Activated CD4-positive, alpha-beta memory T cell treated with anti-CD3 and anti-CD28 coated beads for 36 hours (primary cell): ENCODE data around the gene ERBB4. TPM values are rescaled to one million over a fixed set of nuclear protein-coding genes. Genes with fewer than 3 reads are reported as not detected.

Experiments
- CTCF ChIA-PET: fragments of 350-600 bp; sonication (Branson Sonifier 250); formaldehyde crosslinking; loops from one replicate; lab custom pipeline; 2021; ENCODE audit warnings: antibody characterized with exemption, inconsistent platforms; lab: Charles Lee
- POLR2A ChIA-PET: fragments of 350-600 bp; sonication (Branson Sonifier 250); formaldehyde crosslinking; loops from one replicate; lab custom pipeline; 2021; ENCODE audit warnings: antibody characterized with exemption; lab: Charles Lee
- DNase-seq: peaks from one replicate; pipeline ENCODE4 v3.0.0-alpha.2; 2020
- H3K27ac Mint-ChIP-seq: one replicate; pipeline ENCODE4 v1.8.0; 2021; ENCODE audit warnings: mixed read lengths
- H3K27me3 Mint-ChIP-seq: one replicate; pipeline ENCODE4 v1.8.0; 2021; ENCODE audit warnings: mixed read lengths
- H3K36me3 Mint-ChIP-seq: one replicate; pipeline ENCODE4 v1.8.0; 2021; ENCODE audit warnings: mixed read lengths
- H3K4me1 Mint-ChIP-seq: one replicate; pipeline ENCODE4 v1.8.0; 2021; ENCODE audit warnings: low read depth, mixed read lengths
- H3K4me3 Mint-ChIP-seq: one replicate; pipeline ENCODE4 v1.8.0; 2021; ENCODE audit warnings: mild to moderate bottlenecking, mixed read lengths
- H3K9me3 Mint-ChIP-seq: one replicate; pipeline ENCODE4 v1.8.0; 2021; ENCODE audit warnings: mixed read lengths
- intact Hi-C: fragments of 100-400 bp; cut with micrococcal nuclease; formaldehyde crosslinking; loops from one replicate; pipeline ENCODE4 v1.15.1; 2023
- total RNA-seq, 2 experiments: library from RNA; stranded (reverse); gene quantifications; one replicate each; pipeline ENCODE4 v1.2.3, GENCODE V29; 2021

The ERBB4 gene
- total RNA-seq, 2 experiments from 2014 or later: not detected

DNA sequence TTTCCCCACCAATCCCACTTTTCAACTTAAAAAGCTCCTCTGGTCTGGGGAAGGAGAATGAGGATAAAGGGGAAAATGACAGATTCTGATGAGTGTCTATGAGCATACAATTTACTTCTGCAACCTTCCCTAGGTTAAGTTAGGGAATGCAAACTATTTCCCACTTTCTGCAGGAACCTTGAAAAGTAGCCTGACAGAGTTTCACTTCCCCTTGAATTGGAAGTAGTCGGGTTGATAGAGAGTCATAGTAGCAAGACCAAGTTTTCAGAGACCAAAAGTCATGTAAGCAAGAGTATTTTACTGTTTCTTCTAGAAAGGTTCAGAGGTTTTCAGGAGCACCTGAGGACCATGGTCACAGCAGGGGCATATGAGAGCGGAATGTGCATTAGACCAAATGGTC lies 1167.1 kb downstream of the ERBB4 start:
- no peak for DNase-seq
- ChIA-PET POLR2A (no interaction called here), CTCF (no interaction called here)
- no peaks in the 10 kb centered on the region for H3K9me3 Mint-ChIP-seq
- H3K27me3 Mint-ChIP-seq: no peaks in the 10 kb centered on the region
- H3K27ac Mint-ChIP-seq: no peak overlapping the region
- H3K4me3 Mint-ChIP-seq: no peak overlapping the region
- no peaks in the 10 kb centered on the region for H3K36me3 Mint-ChIP-seq
- no peaks in the 10 kb centered on the region for H3K4me1 Mint-ChIP-seq
- intact Hi-C loops: no loop called here

DNA sequence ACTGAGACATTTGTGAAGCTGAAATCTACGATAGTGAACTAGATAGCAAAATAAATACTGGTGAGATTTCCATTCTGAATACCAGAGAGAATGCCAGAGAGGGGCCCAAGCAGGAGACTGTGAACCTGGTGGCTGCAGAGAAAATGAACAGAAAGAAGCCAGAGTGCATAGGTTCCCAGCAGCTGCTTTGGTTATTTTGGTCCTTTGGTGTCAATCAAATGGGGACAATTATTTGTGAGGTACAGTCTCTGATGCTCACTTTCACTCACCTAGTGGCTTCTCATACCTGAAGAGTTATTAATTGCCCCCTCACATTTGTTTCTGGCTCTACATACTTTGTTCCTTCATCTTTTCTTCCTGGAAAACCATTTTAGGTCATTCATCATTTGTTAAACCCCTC lies 1170.1 kb downstream of the ERBB4 start:
- Mint-ChIP-seq H3K4me3 (no peak overlapping the region), H3K9me3 (peaks cover 5% of the 10 kb centered on the region), H3K36me3 (no peaks in the 10 kb centered on the region), H3K4me1 (no peaks in the 10 kb centered on the region), H3K27me3 (no peaks in the 10 kb centered on the region), H3K27ac (no peak overlapping the region)
- ChIA-PET CTCF (no interaction called here), POLR2A (no interaction called here)
- no peak for DNase-seq
- intact Hi-C loops: no loop called here

DNA sequence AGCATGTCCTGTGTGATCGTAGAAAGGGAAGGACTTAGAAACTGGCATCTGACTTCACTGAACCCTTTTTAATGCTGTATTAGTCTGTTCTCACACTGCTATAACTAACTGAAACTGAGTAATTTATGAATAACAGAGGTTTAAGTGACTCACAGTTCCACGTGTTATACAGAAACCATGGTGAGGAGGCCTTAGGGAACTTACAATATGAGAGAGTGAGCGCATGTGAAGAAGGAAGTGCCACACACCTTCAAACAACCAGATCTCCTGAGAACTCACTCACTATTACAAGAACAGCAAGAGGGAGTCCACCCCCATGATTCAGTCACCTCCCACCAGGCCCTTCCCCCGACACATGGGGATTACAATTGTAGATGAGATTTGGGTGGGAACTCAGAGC lies 1170.9 kb downstream of the ERBB4 start:
- CTCF ChIA-PET: no interaction called here
- H3K27ac Mint-ChIP-seq: no peak overlapping the region
- H3K36me3 Mint-ChIP-seq: no peaks in the 10 kb centered on the region
- no peaks in the 10 kb centered on the region for H3K4me1 Mint-ChIP-seq
- H3K4me3 Mint-ChIP-seq: no peak overlapping the region
- H3K27me3 Mint-ChIP-seq: no peaks in the 10 kb centered on the region
- no peak for DNase-seq
- intact Hi-C loops: no loop called here
- POLR2A ChIA-PET: no interaction called here
- peaks cover 5% of the 10 kb centered on the region for H3K9me3 Mint-ChIP-seq

- Mint-ChIP-seq H3K27ac (no peak overlapping the region), H3K4me3 (no peak overlapping the region), H3K9me3 (peaks cover 5% of the 10 kb centered on the region), H3K27me3 (no peaks in the 10 kb centered on the region), H3K4me1 (no peaks in the 10 kb centered on the region), H3K36me3 (no peaks in the 10 kb centered on the region)
- intact Hi-C loops: no loop called here
- ChIA-PET CTCF (no interaction called here), POLR2A (no interaction called here)
- no peak for DNase-seq
These were observed 1171.3 kb downstream of the ERBB4 start for GRCh38 chr2:211367293-211367692.

- DNase-seq: no peak
- no peaks in the 10 kb centered on the region for H3K27me3 Mint-ChIP-seq
- H3K36me3 Mint-ChIP-seq: no peaks in the 10 kb centered on the region
- intact Hi-C loops: no loop called here
- ChIA-PET CTCF (no interaction called here), POLR2A (no interaction called here)
- no peaks in the 10 kb centered on the region for H3K4me1 Mint-ChIP-seq
- H3K4me3 Mint-ChIP-seq: no peak overlapping the region
- no peak overlapping the region for H3K27ac Mint-ChIP-seq
- H3K9me3 Mint-ChIP-seq: peaks cover 5% of the 10 kb centered on the region
These were observed 1173.7 kb downstream of the ERBB4 start for GRCh38 chr2:211364911-211365310.

DNA sequence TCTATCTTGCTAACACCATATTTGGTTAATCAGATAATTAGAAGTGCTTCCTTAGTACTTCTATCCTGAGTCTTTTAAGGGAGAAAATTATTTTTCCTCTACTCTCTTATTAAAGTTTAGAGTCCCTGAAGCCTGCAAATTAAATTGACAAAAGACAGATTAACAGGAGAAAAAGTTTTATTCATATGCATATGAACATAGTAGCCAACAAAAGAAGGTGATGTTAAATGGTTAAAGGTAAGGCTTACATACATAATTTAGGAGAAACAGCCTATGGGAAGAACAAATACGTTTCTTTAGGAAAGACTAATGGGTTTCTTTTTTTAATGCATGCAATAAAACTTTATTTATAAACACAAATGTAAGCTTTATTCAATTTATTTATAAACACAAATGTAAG lies 1177.2 kb downstream of the ERBB4 start:
- no peak overlapping the region for H3K4me3 Mint-ChIP-seq
- no peaks in the 10 kb centered on the region for H3K36me3 Mint-ChIP-seq
- POLR2A ChIA-PET: no interaction called here
- H3K4me1 Mint-ChIP-seq: no peaks in the 10 kb centered on the region
- CTCF ChIA-PET: no interaction called here
- peaks cover 5% of the 10 kb centered on the region for H3K9me3 Mint-ChIP-seq
- H3K27me3 Mint-ChIP-seq: no peaks in the 10 kb centered on the region
- no peak for DNase-seq
- intact Hi-C loops: no loop called here
- no peak overlapping the region for H3K27ac Mint-ChIP-seq

DNA sequence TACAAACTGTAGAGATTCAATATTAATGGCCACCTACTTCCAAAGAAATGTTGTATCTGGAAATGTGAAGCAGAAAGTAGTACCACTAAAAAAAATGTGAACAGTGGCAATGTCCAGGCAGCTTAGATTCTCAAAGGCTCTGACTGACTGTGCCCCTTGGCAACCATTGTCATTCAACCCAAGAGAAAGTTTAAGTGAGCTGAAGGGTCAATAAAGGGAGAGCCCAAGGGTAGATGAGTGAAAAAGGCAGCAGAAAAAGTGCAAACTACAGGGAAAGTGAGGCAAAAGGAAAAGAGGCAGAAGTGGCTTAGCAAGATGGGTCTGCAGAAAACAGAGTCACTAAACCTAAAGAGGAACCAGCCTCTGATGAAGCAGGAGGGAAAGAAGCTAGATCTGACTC lies 1179.3 kb downstream of the ERBB4 start:
- Mint-ChIP-seq H3K9me3 (peaks cover 5% of the 10 kb centered on the region), H3K4me3 (no peak overlapping the region), H3K27ac (no peak overlapping the region), H3K27me3 (no peaks in the 10 kb centered on the region), H3K4me1 (no peaks in the 10 kb centered on the region), H3K36me3 (no peaks in the 10 kb centered on the region)
- DNase-seq: no peak
- POLR2A ChIA-PET: no interaction called here
- intact Hi-C loops: no loop called here
- CTCF ChIA-PET: no interaction called here

- intact Hi-C loops: no loop called here
- H3K4me1 Mint-ChIP-seq: no peaks in the 10 kb centered on the region
- DNase-seq: no peak
- H3K27ac Mint-ChIP-seq: no peak overlapping the region
- CTCF ChIA-PET: no interaction called here
- POLR2A ChIA-PET: no interaction called here
- H3K36me3 Mint-ChIP-seq: no peaks in the 10 kb centered on the region
- no peak overlapping the region for H3K4me3 Mint-ChIP-seq
- no peaks in the 10 kb centered on the region for H3K27me3 Mint-ChIP-seq
- H3K9me3 Mint-ChIP-seq: peaks cover under 1% of the 10 kb centered on the region
These were observed 1180.1 kb downstream of the ERBB4 start for GRCh38 chr2:211358504-211358903.

DNA sequence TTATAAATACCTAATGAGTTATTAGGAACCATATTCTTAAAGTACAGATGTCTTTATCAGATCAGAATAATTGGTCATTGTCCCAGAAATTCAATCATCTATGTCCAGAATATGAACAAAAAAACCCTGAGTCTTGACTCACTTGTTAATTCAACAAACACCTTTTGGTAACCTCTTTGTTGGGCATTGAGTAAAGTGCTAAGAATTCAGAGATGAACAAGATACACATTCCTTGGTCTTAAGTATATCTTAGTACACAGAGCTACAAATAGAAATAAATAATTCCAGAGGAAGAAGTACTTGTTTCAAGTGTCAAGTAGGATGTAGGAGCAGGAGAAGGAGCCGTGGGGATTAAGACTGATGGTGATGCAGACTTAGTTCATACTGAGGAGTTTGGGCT lies 1184.1 kb downstream of the ERBB4 start:
- Mint-ChIP-seq H3K36me3 (no peaks in the 10 kb centered on the region), H3K27ac (no peak overlapping the region), H3K4me1 (no peaks in the 10 kb centered on the region), H3K27me3 (no peaks in the 10 kb centered on the region), H3K9me3 (peaks cover 4% of the 10 kb centered on the region), H3K4me3 (no peak overlapping the region)
- intact Hi-C loops: no loop called here
- ChIA-PET CTCF (no interaction called here), POLR2A (no interaction called here)
- DNase-seq: no peak

DNA sequence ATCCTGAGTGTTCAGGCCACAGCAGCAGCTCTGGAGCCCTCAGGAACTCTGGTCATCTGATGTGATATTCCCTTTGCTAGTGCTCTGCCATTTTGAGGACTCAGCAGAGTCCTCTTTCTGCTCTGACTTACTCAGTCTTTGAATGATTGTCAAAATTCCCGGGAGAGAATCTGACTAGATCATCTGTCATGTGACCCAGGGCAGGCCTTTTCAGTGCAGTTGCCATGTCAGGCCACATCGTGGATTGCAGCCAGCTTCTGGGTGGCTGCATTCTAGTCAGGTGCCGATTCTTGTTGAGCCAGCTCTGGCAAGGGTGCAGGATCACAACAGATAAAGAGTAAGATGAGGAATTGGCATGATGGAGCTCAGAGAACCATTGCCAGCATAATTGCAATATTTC lies 1186.6 kb downstream of the ERBB4 start:
- H3K36me3 Mint-ChIP-seq: no peaks in the 10 kb centered on the region
- H3K27ac Mint-ChIP-seq: no peak overlapping the region
- intact Hi-C loops: no loop called here
- ChIA-PET POLR2A (no interaction called here), CTCF (no interaction called here)
- no peaks in the 10 kb centered on the region for H3K27me3 Mint-ChIP-seq
- H3K4me3 Mint-ChIP-seq: no peak overlapping the region
- no peak for DNase-seq
- peaks cover 4% of the 10 kb centered on the region for H3K9me3 Mint-ChIP-seq
- H3K4me1 Mint-ChIP-seq: no peaks in the 10 kb centered on the region

DNA sequence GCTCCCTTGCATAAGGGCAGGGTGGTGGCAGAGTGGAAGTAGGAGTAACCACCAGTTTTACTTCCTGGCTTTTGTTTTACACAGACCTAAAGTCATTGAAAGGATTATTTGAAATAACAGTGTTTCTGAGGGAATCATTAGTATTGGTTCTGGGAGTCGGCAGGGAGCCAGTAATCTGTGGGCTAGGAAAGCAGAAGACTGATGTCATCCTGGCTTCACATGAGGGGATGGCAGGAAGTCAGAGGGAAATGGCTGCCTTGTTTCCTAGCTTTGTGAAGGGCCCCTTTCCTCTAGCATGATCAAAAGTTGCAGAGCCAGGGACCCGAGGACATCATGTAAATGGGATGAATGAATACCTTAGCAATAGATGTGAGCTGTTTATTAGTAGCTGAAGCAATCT lies 1189.6 kb downstream of the ERBB4 start:
- Mint-ChIP-seq H3K4me1 (no peaks in the 10 kb centered on the region), H3K9me3 (peaks cover 4% of the 10 kb centered on the region), H3K27ac (no peak overlapping the region), H3K4me3 (no peak overlapping the region), H3K36me3 (no peaks in the 10 kb centered on the region), H3K27me3 (no peaks in the 10 kb centered on the region)
- DNase-seq: no peak
- POLR2A ChIA-PET: no interaction called here
- CTCF ChIA-PET: no interaction called here
- intact Hi-C loops: no loop called here

- POLR2A ChIA-PET: no interaction called here
- Mint-ChIP-seq H3K4me3 (no peak overlapping the region), H3K9me3 (peaks cover 4% of the 10 kb centered on the region), H3K27ac (no peak overlapping the region), H3K4me1 (no peaks in the 10 kb centered on the region), H3K27me3 (no peaks in the 10 kb centered on the region), H3K36me3 (no peaks in the 10 kb centered on the region)
- no peak for DNase-seq
- CTCF ChIA-PET: no interaction called here
- intact Hi-C loops: no loop called here
These were observed 1191.3 kb downstream of the ERBB4 start for GRCh38 chr2:211347328-211347727.

- Mint-ChIP-seq H3K9me3 (no peaks in the 10 kb centered on the region), H3K36me3 (no peaks in the 10 kb centered on the region), H3K4me3 (no peak overlapping the region), H3K4me1 (no peaks in the 10 kb centered on the region), H3K27ac (no peak overlapping the region), H3K27me3 (no peaks in the 10 kb centered on the region)
- intact Hi-C loops: no loop called here
- DNase-seq: no peak
- ChIA-PET CTCF (interaction anchor here (0.6 kb wide), 1 partner anchor 320 kb away, joined by 3 read pairs; no protein-coding TSS in a partner anchor), POLR2A (no interaction called here)
These were observed 1194.3 kb downstream of the ERBB4 start for GRCh38 chr2:211344289-211344688.

GRCh38 chr2:211333377-211333776 lies 1205.2 kb downstream of the ERBB4 start:
- no peaks in the 10 kb centered on the region for H3K36me3 Mint-ChIP-seq
- H3K27ac Mint-ChIP-seq: no peak overlapping the region
- no peak for DNase-seq
- no peak overlapping the region for H3K4me3 Mint-ChIP-seq
- POLR2A ChIA-PET: no interaction called here
- no peaks in the 10 kb centered on the region for H3K4me1 Mint-ChIP-seq
- CTCF ChIA-PET: no interaction called here
- no peaks in the 10 kb centered on the region for H3K27me3 Mint-ChIP-seq
- intact Hi-C loops: no loop called here
- H3K9me3 Mint-ChIP-seq: peaks cover 7% of the 10 kb centered on the region
